Measurements from ENCODE around the gene MAGI3.

MAGI3 gene

GRCh38 chr1:113608399-113608798 lies 218.1 kb downstream of the MAGI3 start:
- H3K27me3 ChIP-seq (replicated peaks; ENCODE audit: control insufficient read depth, insufficient read depth, low read length) = no peaks in the 10 kb centered on the region
- TF ChIP-seq CTCF (IDR thresholded peaks at IDR 0.05; ENCODE audit: insufficient read depth, low read length, poor library complexity, severe bottlenecking) = no peak
- DNase-seq (ENCODE audit: extremely low read depth, insufficient read length) = no peak
- no peaks in the 10 kb centered on the region for H3K36me3 ChIP-seq (ENCODE audit: control insufficient read depth, insufficient read depth, low read length)
- H3K4me3 ChIP-seq (replicated peaks; ENCODE audit: low read depth, low read length) = no peak overlapping the region

- no peaks in the 10 kb centered on the region for H3K36me3 ChIP-seq (ENCODE audit: control insufficient read depth, insufficient read depth, low read length)
- no peak for TF ChIP-seq CTCF (IDR thresholded peaks at IDR 0.05; ENCODE audit: insufficient read depth, low read length, poor library complexity, severe bottlenecking)
- no peak for DNase-seq (ENCODE audit: extremely low read depth, insufficient read length)
- H3K27me3 ChIP-seq (replicated peaks; ENCODE audit: control insufficient read depth, insufficient read depth, low read length) = no peaks in the 10 kb centered on the region
- H3K4me3 ChIP-seq (replicated peaks; ENCODE audit: low read depth, low read length) = no peak overlapping the region
These were observed 220.1 kb downstream of the MAGI3 start for GRCh38 chr1:113610372-113610771.

DNA sequence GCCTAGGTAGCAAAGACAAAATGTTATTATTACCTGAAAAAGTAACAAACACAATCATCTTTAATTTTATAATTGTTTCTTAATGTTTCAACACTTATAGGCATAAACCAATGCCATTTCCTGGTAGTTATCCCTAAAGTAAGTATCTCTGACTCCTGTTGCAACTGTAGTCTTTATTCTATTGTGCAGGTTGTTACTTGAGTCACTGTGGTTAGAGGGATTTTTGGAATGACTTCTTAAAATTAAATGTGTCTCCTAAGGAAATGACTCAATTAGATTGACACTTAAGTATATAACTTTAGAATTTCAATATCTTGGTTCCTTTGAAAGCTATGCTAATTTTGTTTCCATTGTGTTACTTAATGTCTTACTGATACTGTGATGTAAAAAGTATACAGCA lies 225.1 kb downstream of the MAGI3 start:
- no peaks in the 10 kb centered on the region for H3K27me3 ChIP-seq (replicated peaks; ENCODE audit: control insufficient read depth, insufficient read depth, low read length)
- no peak for DNase-seq (ENCODE audit: extremely low read depth, insufficient read length)
- H3K36me3 ChIP-seq (ENCODE audit: control insufficient read depth, insufficient read depth, low read length) = no peaks in the 10 kb centered on the region
- no peak for TF ChIP-seq CTCF (IDR thresholded peaks at IDR 0.05; ENCODE audit: insufficient read depth, low read length, poor library complexity, severe bottlenecking)
- H3K4me3 ChIP-seq (replicated peaks; ENCODE audit: low read depth, low read length) = no peak overlapping the region

GRCh38 chr1:113616156-113616555 lies 225.8 kb downstream of the MAGI3 start:
- Histone ChIP-seq H3K36me3 (ENCODE audit: control insufficient read depth, insufficient read depth, low read length) (no peaks in the 10 kb centered on the region), H3K4me3 (replicated peaks; ENCODE audit: low read depth, low read length) (no peak overlapping the region), H3K27me3 (replicated peaks; ENCODE audit: control insufficient read depth, insufficient read depth, low read length) (no peaks in the 10 kb centered on the region)
- DNase-seq (ENCODE audit: extremely low read depth, insufficient read length) = no peak
- no peak for TF ChIP-seq CTCF (IDR thresholded peaks at IDR 0.05; ENCODE audit: insufficient read depth, low read length, poor library complexity, severe bottlenecking)

DNA sequence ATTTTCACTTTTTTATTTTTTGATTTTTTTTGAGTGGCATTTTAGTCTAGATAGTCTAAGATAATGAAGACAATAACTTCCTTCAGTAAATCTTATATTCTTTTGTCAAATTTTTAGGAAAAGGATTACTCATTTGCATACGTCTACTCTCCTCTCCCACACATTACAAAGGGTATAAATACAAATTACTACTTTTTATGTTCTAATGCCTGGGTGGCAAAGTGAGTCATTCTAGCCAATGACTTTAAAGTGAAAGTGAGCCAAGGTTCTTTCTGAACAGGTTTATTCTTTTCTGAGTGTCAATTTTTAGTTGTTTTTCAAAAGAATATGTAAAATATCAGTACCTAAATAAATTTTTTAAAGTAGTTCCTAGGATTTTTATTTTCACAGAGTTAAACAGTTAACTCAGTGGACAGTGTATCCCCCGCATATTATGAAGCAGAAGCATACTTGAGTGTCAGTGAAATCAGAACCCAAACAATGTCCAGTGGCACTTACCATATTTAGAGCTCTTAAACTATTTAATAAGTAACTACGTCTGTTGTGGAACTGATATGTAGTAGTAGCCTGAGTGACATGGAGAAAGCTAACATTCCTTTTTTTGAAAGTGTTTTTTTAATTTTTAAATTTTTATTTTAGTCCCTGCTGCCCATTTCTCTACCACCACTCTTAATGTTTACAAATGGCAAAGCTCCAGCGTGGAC lies 227.3 kb downstream of the MAGI3 start:
- DNase-seq (ENCODE audit: extremely low read depth, insufficient read length) = no peak
- Histone ChIP-seq H3K4me3 (replicated peaks; ENCODE audit: low read depth, low read length) (no peak overlapping the region), H3K36me3 (ENCODE audit: control insufficient read depth, insufficient read depth, low read length) (no peaks in the 10 kb centered on the region)

More for the DNA sequence above, 227.3 kb downstream of the MAGI3 start:
- TF ChIP-seq CTCF (IDR thresholded peaks at IDR 0.05; ENCODE audit: insufficient read depth, low read length, poor library complexity, severe bottlenecking) = no peak
- H3K27me3 ChIP-seq (replicated peaks; ENCODE audit: control insufficient read depth, insufficient read depth, low read length) = no peaks in the 10 kb centered on the region
